Keratinocyte (primary cell): ENCODE data around the gene MRTFA. TPM values are rescaled to one million over a fixed set of nuclear protein-coding genes. Genes with fewer than 3 reads are reported as not detected.
"Not testable (repeated sequence)": the region's sequence is repeated elsewhere in the genome, so short reads cannot be mapped to it uniquely, and the experiment has no call there.

Source experiments
- DNase-seq: peaks from one replicate; pipeline ENCODE4 v3.0.0-alpha.2; 2011; ENCODE audit warnings: low read depth, missing footprints, low spot score
- FAIRE-seq: peaks from 2 replicates; lab custom pipeline; 2011; peaks lifted over from hg19 to GRCh38; lab: Jason Lieb, UNC
- H2AFZ ChIP-seq: 2 replicates; pipeline ENCODE4 v1.6.0; 2012; ENCODE audit warnings: low read length, control low read depth, inconsistent platforms; ENCODE audit not compliant: control insufficient read depth
- H3K27ac ChIP-seq: 2 replicates; pipeline ENCODE4 v1.5.1; 2011; ENCODE audit warnings: low read length; ENCODE audit not compliant: control insufficient read depth, insufficient read depth
- H3K27me3 ChIP-seq: 3 replicates; pipeline ENCODE4 v1.6.0; 2011; ENCODE audit warnings: low read length; ENCODE audit not compliant: control insufficient read depth, insufficient read depth; ENCODE audit errors: extremely low read depth
- H3K36me3 ChIP-seq, 2 experiments: 2 replicates in 1 of 2; 3 replicates in 1 of 2; pipeline ENCODE4 v1.5.1; 2011; ENCODE audit warnings: low read length in 2 of 2, mild to moderate bottlenecking in 1 of 2; ENCODE audit not compliant: control insufficient read depth in 2 of 2, insufficient read depth in 2 of 2; ENCODE audit errors: extremely low read depth in 1 of 2
- H3K4me1 ChIP-seq: 3 replicates; pipeline ENCODE4 v1.5.1; 2011; ENCODE audit warnings: low read length; ENCODE audit not compliant: control insufficient read depth, insufficient read depth; ENCODE audit errors: extremely low read depth
- H3K4me2 ChIP-seq: 3 replicates; pipeline ENCODE4 v1.6.0; 2011; ENCODE audit warnings: low read depth, low read length; ENCODE audit not compliant: control insufficient read depth, insufficient read depth; ENCODE audit errors: extremely low read depth
- H3K4me3 ChIP-seq, 3 experiments: fragments of 200-600 bp in 1 of 3; sonication (generic) in 1 of 3; 2 replicates in 2 of 3; 3 replicates in 1 of 3; pipeline ENCODE4 v1.5.1; 2011 to 2016; ENCODE audit warnings: low read length in 3 of 3, mild to moderate bottlenecking in 3 of 3, control low read depth in 2 of 3, inconsistent platforms in 1 of 3, low read depth in 1 of 3, mixed read lengths in 1 of 3, mixed run types in 1 of 3, moderate library complexity in 1 of 3; ENCODE audit not compliant: control insufficient read depth in 2 of 3, insufficient read depth in 2 of 3; ENCODE audit errors: extremely low read depth in 1 of 3
- H3K79me2 ChIP-seq: 2 replicates; pipeline ENCODE4 v1.6.0; 2012; ENCODE audit warnings: low read length; ENCODE audit not compliant: control insufficient read depth, insufficient read depth
- H3K9ac ChIP-seq: 3 replicates; pipeline ENCODE4 v1.6.0; 2011; ENCODE audit warnings: low read length; ENCODE audit not compliant: control insufficient read depth, insufficient read depth; ENCODE audit errors: extremely low read depth
- H3K9me1 ChIP-seq: 3 replicates; pipeline ENCODE4 v1.6.0; 2011; ENCODE audit warnings: low read length; ENCODE audit not compliant: control insufficient read depth, insufficient read depth; ENCODE audit errors: extremely low read depth
- H3K9me3 ChIP-seq: 2 replicates; pipeline ENCODE4 v1.5.1; 2012; ENCODE audit warnings: low read depth, low read length; ENCODE audit not compliant: control insufficient read depth
- H4K20me1 ChIP-seq: 3 replicates; pipeline ENCODE4 v1.6.0; 2011; ENCODE audit warnings: low read length; ENCODE audit not compliant: control insufficient read depth, insufficient read depth; ENCODE audit errors: extremely low read depth
- EZH2 ChIP-seq: IDR thresholded peaks from one replicate; pipeline ENCODE4 v1.6.1; 2012; ENCODE audit warnings: inconsistent platforms, mild to moderate bottlenecking, low read length, moderate library complexity
- dilution Hi-C: fragments of 300-500 bp; cut with MboI; formaldehyde crosslinking; loops from one replicate; pipeline ENCODE4 v1.7.0; 2020; ENCODE audit warnings: low sequenced_read_pairs; ENCODE audit not compliant: extremely low pct_ligation_motif_present
- polyA plus RNA-seq, 5 experiments: library from polyadenylated mRNA; depleted of rRNA in 3 of 5; stranded (reverse) in 3 of 5; stranded (forward) in 1 of 5; unstranded in 1 of 5; fragments of >200 nt; gene quantifications; 1 replicate in 1 of 5; 2 replicates in 3 of 5; 3 replicates in 1 of 5; pipeline versions ENCODE4 v1.2.1 to v1.2.3, GENCODE V29; 2011 to 2012; ENCODE audit warnings: missing spikeins in 2 of 5, low read depth in 1 of 5, low replicate concordance in 1 of 5
- TF ChIP-seq, protein P1 (sequence below), 3 experiments: IDR thresholded peaks in 1 of 3; conservative IDR thresholded peaks in 1 of 3; optimal IDR thresholded peaks in 1 of 3; 2 replicates in 2 of 3; 3 replicates in 1 of 3; pipeline versions ENCODE3 to v1.5.1; 2011; ENCODE audit warnings: low read length in 3 of 3, mild to moderate bottlenecking in 3 of 3, moderate library complexity in 2 of 3, control low read depth in 1 of 3, inconsistent platforms in 1 of 3; ENCODE audit not compliant: insufficient read depth in 2 of 3; ENCODE audit errors: extremely low read depth in 1 of 3

MRTFA gene
- polyA plus RNA-seq, 1 donor (not counting 4 experiments of a cell fraction or from before 2014, with no cell fraction given), result 6.5 TPM

DNA sequence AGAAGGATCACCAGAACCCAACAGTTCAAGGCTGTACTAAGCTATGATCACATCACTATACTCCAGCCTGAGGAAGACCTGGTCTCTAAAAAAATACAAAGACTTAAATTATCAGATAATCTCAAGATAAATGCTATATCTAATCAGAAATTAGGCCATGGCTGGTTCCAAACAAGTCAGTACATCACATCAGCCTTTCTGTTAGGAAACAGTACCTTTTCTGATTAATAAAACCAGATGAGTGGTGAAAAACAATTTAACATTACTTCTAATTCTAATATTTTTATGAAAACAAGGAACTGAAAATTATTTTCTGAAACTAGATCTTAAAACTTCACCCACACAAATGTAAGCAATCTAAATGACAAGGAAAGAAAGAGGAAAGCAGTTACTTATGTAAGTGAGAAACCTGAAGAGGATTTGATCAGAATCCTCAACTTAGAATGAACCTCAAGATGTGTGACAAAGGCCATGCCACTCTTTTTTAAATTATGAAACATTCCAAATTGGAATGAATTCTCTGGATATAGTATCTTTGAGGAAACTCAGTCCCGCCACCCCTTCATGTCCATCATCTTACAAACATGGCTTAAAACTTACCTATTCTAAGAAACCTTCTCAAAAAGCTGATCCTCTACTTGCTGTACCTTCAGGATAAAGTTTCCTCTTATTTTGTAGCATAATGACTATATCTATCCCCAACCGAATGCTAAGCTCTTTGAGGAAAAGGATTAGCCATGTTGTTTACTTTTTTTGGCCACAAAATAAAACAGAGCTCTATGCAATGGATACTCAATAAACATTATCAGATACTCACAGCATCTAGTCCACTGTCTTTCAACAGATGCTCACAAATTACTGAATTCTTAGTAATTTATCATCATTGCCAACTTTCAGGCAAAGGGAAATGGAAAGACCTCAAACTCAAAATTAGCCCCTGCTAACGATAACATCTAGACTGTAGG, 132.0 kb downstream of the MRTFA start:
- H3K4me1 ChIP-seq, result peaks cover 20% of the 10 kb centered on the region
- no peaks in the 10 kb centered on the region for H3K9me1 ChIP-seq
- dilution Hi-C loops, result no loop called here
- H3K9ac ChIP-seq, result no peak overlapping the region
- H3K79me2 ChIP-seq, result peaks cover 24% of the 10 kb centered on the region
- peaks cover 0 to 3% of the 10 kb centered on the region in 2 experiments for H3K36me3 ChIP-seq
- no peak overlapping the region for H2AFZ ChIP-seq
- no peaks in the 10 kb centered on the region for H3K27me3 ChIP-seq
- H3K4me3 ChIP-seq, result no peak overlapping the region
- H3K4me2 ChIP-seq, result no peak overlapping the region
- FAIRE-seq, result no peak
- no peak overlapping the region for H3K27ac ChIP-seq
- no peak for DNase-seq
- TF ChIP-seq, protein P1, sequence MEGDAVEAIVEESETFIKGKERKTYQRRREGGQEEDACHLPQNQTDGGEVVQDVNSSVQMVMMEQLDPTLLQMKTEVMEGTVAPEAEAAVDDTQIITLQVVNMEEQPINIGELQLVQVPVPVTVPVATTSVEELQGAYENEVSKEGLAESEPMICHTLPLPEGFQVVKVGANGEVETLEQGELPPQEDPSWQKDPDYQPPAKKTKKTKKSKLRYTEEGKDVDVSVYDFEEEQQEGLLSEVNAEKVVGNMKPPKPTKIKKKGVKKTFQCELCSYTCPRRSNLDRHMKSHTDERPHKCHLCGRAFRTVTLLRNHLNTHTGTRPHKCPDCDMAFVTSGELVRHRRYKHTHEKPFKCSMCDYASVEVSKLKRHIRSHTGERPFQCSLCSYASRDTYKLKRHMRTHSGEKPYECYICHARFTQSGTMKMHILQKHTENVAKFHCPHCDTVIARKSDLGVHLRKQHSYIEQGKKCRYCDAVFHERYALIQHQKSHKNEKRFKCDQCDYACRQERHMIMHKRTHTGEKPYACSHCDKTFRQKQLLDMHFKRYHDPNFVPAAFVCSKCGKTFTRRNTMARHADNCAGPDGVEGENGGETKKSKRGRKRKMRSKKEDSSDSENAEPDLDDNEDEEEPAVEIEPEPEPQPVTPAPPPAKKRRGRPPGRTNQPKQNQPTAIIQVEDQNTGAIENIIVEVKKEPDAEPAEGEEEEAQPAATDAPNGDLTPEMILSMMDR (optimal IDR thresholded peaks at IDR 0.05 in 1 of 3, IDR thresholded peaks at IDR 0.05 in 1 of 3, conservative IDR thresholded peaks at IDR 0.05 in 1 of 3; ENCODE audit: extremely low read depth in 1 of 3, insufficient read depth in 2 of 3, low read length in 3 of 3), result no peak
- no peak for TF ChIP-seq EZH2
- H4K20me1 ChIP-seq, result no peaks in the 10 kb centered on the region
- H3K9me3 ChIP-seq, result no peaks in the 10 kb centered on the region

- no peak for FAIRE-seq
- H4K20me1 ChIP-seq, result no peaks in the 10 kb centered on the region
- H3K27ac ChIP-seq, result no peak overlapping the region
These were observed 133.6 kb downstream of the MRTFA start for GRCh38 chr22:40502919-40503318.

GRCh38 chr22:40500465-40500786, 136.1 kb downstream of the MRTFA start:
- peaks cover 13% of the 10 kb centered on the region for H3K79me2 ChIP-seq
- H3K9me3 ChIP-seq, DNase-seq, FAIRE-seq, H3K9me1 ChIP-seq, H3K9ac ChIP-seq, H3K27ac ChIP-seq, H2AFZ ChIP-seq, H4K20me1 ChIP-seq, H3K4me3 ChIP-seq, H3K27me3 ChIP-seq, dilution Hi-C loops, H3K36me3 ChIP-seq, H3K4me2 ChIP-seq: not testable (repeated sequence)
- peaks cover 31% of the 10 kb centered on the region for H3K4me1 ChIP-seq

More at GRCh38 chr22:40502919-40503318, 133.6 kb downstream of the MRTFA start:
- H3K36me3 ChIP-seq, result peaks cover 0 to 3% of the 10 kb centered on the region in 2 experiments
- no peak for DNase-seq
- dilution Hi-C loops, result no loop called here
- no peak overlapping the region for H3K9ac ChIP-seq
- H3K9me3 ChIP-seq, result no peaks in the 10 kb centered on the region
- H2AFZ ChIP-seq, result no peak overlapping the region
- H3K4me3 ChIP-seq, result no peak overlapping the region
- H3K9me1 ChIP-seq, result no peaks in the 10 kb centered on the region
- TF ChIP-seq, protein P1 (optimal IDR thresholded peaks at IDR 0.05 in 1 of 3, IDR thresholded peaks at IDR 0.05 in 1 of 3, conservative IDR thresholded peaks at IDR 0.05 in 1 of 3; ENCODE audit: extremely low read depth in 1 of 3, insufficient read depth in 2 of 3, low read length in 3 of 3), result no peak
- no peak for TF ChIP-seq EZH2
- no peak overlapping the region for H3K4me2 ChIP-seq
- H3K27me3 ChIP-seq, result no peaks in the 10 kb centered on the region
- H3K4me1 ChIP-seq, result peaks cover 17% of the 10 kb centered on the region
- H3K79me2 ChIP-seq, result peaks cover 16% of the 10 kb centered on the region
